GM21360 (cell line): ENCODE results near the gene RPL27A.

Experiments
- ATAC-seq: cut with Tn5 transposase; IDR thresholded peaks from one replicate; pipeline ENCODE4 v1.9.1; 2021; ENCODE audit warnings: mild to moderate bottlenecking, moderate library complexity; ENCODE audit not compliant: unreplicated experiment

RPL27A gene

DNA sequence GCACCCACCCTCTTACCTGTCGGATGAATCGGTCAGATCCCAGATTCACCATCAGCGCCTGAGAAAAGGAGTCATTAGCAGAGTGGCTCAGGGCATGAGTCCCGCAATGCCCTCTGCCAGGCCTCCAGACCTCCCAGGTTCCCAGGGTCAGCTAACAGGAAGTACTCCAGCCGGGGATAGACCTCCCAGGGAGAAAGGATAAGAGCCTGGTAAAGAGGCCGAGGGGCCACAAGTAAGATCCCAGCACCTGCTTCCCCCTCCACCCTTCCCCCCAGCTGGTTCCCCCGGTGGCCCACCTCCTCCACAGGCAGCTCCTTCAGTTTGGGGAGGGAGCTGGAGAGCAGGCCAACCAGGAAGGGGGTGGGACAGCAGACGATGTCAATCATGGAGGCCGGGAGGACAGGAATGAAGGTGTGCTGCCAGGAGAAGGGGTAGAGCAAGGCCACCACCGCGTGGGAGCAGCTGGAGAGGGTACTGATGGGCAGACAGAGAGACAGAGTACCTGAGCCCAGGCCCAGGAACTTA, 16.4 kb downstream of the RPL27A start:
- ATAC-seq = no peak

DNA sequence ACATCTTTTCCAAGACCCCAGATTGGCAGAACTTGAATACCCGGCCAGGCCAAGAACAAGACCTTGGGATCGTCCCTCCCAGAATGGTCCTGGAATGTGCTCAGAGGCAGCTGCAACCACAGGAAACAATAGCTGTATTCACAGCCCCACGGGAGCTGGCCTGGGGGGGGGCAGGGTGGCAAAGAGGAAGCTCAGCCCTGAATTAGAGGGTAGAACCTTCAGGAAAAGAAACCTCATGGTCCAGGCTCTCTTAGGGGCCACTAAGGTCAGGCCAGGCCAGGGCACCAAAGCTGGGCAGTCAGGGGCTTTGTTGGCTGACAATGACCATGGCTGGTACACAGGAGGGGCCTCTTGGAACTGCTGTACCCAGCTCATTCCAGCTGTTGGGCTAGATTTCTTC, 17.3 kb downstream of the RPL27A start:
- ATAC-seq = no peak

DNA sequence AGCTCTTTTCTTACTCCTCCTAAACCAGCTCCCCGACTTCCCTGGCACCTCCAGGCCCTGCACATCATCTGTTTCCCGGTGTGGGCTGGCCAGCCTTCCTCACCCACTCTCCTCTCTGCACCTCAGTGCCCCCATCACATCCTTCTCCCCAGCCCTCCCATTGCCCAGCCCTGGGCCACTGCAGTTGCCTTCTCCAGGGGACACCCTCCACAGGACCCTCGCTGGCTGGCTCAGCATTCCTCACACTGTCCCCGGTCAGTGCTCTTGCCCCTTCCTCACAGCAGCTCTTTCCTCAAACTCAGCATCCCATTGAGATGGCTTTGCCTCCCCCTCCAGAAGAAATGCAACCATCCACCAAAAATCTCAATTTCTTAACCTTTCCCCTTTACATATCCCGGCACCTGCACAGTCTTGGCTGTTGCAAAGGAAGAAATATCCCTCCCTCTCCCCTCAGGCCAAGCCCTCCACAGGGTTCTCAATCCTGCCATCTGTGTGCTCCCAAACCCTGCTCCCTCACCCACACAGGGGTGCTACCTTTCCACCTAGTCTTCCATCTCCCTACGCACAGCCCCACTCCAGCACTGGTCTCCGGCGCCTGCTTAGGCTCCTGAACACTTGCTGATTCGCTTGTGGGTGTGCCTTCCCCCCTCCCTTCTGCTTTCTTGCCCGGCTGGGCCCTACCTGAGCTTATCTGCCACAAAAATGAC, 19.5 kb downstream of the RPL27A start:
- no peak for ATAC-seq

DNA sequence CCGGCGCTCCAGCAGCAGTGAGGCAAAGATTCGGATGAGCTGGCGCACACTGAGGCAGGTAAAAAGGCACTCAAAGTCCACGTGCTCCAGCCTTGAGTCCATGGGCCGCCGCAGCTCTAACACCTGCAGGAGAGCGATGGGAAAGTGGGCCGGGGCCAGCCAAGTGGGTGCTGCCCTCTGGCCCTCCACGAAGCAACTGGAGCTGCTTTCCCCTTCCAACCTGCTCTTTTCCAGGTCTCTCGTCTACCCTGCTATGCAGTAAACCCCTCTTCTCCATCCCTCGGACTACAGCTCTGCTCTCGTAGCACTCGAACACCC, 20.0 kb downstream of the RPL27A start:
- ATAC-seq = no peak

GRCh38 chr11:8704136-8704535, 21.5 kb downstream of the RPL27A start:
- ATAC-seq = no peak

GRCh38 chr11:8705146-8705545, 22.6 kb downstream of the RPL27A start:
- no peak for ATAC-seq

DNA sequence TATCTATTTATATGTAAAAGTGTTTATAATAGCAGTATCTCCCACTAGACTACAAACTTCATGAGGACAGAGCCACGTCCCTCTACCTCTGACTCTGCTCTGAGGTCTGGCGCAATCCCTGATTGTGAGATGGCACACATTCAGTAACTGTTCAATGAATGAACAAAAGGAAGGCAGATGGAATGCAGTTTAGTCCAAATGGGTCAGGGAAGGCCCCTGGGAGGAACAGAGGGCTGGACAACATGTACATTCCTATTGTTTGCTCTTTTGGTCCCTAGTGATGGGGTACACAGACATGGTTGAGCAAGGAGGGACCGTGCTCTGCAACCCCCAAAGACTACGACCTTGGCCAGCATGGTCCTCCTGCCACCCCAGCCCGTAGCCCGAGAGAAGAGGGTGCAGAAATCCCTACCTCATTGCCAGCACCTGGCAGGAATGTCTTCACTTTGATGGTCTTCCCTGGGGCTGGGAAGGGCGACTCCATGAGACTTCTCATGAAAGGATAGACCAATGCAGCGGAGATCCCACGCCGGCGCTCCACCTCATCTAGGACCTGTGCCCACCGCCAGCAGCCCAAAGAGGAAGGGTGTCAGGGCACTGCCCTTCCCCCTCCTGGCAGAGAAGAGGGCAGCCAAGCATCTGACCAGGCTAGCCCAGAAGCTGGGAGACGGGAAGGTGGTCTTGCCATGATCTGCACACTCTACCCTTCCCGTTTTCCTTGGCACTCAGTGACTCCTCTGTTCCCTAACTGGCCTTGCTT, 24.3 kb downstream of the RPL27A start:
- no peak for ATAC-seq

GRCh38 chr11:8707541-8708191, 25.1 kb downstream of the RPL27A start:
- ATAC-seq = no peak

DNA sequence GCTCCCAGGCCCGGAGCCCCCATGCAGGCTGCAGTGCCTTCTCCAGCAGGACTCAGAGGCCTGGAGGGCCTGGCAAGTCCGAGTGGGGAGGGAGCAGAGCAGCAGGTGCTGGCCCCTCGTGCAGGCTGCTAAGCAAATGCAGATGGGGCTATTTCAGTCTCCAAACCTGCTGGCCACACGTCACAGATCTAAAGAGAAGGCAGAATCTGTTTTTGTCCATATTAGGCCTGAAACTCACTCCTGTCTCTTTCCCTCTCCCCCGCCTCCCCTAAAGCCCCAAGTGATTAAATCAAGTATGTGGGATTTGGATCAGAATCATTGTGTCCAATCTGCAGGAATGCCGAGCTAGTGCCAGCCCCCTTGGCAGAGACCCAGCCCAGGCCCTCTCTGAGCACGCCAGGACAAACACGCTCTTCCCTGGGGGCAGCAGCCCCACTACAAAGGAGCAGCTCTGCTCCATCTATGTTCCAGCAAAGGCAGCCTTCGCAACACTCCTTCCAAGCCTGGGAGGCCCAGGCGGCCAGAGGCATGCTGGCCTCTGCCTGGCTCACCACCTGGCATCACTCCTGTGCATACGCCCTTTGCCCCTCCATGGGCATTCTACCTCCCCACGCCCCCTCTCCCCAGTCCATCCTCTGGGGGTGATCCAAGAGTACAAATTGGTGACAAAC, 26.5 kb downstream of the RPL27A start:
- ATAC-seq = no peak

DNA sequence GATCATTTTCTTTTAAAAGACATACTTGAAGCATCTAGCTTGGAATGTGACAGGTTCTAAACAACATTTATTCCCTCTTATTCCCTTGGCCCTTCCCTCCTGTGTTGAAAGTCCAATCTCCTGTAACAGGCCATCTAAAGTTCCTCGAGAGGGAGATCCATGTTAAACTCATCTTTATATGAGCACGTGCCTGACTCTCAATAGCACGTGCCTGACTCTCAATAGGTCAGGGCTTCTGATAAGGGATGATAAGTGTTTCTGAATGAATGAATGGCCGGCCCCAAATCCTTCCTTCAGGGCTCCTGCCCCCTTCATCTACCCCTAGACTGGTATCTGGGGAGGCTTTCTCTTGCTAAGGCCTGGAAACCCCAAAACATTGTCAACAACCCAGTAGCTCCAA, 27.2 kb downstream of the RPL27A start:
- no peak for ATAC-seq

- no peak for ATAC-seq
These were observed 29.4 kb downstream of the RPL27A start for GRCh38 chr11:8711895-8712442.

- ATAC-seq = no peak
These were observed 29.9 kb downstream of the RPL27A start for GRCh38 chr11:8712506-8712905.

DNA sequence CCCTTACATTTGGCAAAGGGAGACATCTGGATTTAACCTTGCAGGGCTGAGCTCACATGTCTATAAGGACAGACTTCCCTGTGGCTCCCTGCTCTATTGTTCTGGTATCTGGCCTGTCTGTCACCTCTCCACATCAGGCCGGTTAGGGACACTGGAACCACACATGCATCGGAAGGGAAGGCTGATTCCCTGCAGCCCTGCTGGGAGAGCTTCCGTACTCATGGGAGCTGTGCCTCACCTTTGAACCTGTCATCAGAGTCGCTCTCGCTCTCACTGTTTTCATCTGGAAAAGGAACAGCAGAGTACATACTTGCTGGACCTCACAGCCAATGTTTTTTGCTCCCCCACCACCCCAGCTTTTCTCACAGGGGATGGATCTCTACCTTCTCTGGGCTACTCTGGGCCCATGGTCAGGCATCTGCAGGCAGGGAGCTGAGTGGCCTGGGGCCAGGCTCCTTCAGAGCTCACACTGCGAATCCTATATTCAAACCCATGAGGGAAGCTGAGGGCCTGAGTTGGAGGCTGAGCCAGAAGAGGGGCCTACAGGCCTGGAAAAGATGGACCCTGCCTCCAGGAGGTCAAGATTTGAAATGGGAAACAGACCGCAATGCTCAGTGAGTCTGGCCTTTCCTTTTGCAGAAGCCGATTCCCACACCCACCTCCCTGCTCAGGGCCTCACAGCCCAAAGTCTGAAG, 31.3 kb downstream of the RPL27A start:
- no peak for ATAC-seq

- ATAC-seq = no peak
These were observed 32.1 kb downstream of the RPL27A start for GRCh38 chr11:8714622-8715225.

DNA sequence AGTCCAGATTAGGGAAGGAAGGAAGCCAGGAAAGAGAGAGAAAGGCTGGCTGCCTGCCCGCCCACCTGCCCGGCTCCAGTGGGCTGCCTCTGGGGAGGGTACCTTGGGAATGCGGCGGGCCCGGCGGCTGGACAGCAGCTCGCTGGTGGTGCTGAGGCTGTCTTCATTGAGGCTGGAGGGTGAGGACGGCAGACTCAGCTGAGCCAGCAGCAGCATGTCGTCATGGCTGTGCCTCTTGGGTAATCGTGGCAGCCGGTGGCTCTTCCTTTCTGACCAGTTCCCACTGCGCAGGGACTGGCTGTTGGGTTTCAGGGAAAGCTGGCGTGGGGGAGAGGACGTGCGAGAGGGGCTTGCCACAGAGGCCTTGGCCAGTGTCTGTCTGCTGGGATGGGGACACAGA, 32.9 kb downstream of the RPL27A start:
- ATAC-seq = no peak

GRCh38 chr11:8717544-8717875, 34.9 kb downstream of the RPL27A start:
- no peak for ATAC-seq

DNA sequence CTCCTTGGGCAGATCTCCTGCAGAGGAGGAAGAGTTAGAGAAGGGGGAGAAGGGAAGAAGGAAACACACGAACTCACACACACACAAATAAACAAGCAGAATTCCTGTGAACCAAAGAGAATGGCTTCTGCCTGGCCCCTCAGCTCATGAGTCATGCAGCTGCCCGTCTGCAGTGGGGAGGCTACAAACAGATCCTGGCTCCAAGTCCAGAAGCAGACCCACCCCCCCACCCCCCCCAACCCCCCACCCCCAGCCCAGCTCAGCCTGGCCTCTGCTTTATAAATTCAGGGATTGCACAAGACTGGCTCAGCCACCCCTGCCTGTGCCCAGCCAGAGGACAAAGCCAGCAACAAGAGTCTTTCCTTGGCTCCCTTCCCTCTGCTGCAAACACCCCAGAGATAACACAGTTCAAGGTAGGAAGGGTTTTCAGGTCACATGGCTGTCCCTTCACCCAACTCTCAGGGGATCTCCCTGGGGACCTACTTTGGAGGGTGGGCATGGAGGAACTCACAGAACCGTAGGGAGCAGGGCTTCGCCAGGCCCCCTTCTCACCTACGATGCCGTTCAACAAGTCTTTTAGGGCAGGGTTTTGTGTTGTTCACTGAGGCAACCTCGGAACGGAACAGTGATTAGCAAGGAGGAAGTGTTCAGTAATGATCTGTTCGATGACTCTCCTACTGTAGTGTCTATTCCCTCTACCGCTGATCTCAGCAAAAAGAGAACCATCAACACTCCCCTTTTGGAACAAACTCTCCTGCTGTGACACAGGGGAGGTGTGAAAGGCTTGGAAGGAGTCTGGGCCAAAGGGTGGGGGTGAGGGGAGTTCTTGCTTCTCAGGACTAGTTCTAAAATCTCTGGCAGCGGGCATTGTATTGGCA, 35.5 kb downstream of the RPL27A start:
- ATAC-seq = no peak

DNA sequence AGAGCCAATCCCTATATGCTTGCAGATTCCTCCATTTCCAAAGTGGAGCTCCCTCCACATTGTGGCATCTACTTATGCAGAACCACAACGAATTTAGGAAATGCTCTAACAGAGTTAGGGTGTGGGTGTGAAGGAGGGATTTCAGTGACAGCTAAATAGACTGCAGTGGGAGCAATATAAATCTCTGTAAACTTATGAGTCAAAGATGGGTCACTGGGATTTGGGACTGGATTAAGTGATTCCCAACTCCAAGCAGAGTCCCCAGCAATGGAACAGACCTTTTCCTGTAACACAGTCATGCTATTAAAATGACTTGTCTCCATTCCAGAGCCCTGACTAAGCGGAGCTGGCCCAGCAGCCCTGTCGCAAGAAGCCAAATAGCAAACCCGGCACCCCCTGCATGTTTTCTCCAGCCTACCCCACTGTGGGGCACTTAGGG, 36.6 kb downstream of the RPL27A start:
- no peak for ATAC-seq

- no peak for ATAC-seq
These were observed 37.1 kb downstream of the RPL27A start for GRCh38 chr11:8719721-8720120.
